ENCODE results near the gene PLD2. TPM values are rescaled to one million over a fixed set of nuclear protein-coding genes. Genes with fewer than 3 reads are reported as not detected.
A peak's percentile ranks its signal among the peaks of the same experiment; 100 is the strongest.

Gene PLD2
- total and polyA plus RNA-seq, 8 donors: 11.7 to 26.1 (median 17.9) TPM

GRCh38 chr17:4766723-4767122, 40.2 kb upstream of the PLD2 start:
- WGBS, 2 donors: 77 to 86% methylated on average over 9 of the region's 9 CpGs
- Histone ChIP-seq H3K27me3 (no peaks in the 10 kb centered on the region), H3K27ac (peak overlapping the region in 1 of 4 donors; percentile 39), H3K9me3 (no peaks in the 10 kb centered on the region), H3K4me1 (no peaks in the 10 kb centered on the region), H3K36me3 (no peaks in the 10 kb centered on the region), H3K4me3 (no peak overlapping the region)
- no peak for DNase-seq
- intact Hi-C loops (cut with DNase I): no loop called here
- peak in 2 of 4 donors; percentile 36 to 44 for ATAC-seq
- no peak for FAIRE-seq
- TF ChIP-seq CTCF (IDR thresholded peaks at IDR 0.05): no peak

- TF ChIP-seq CTCF (IDR thresholded peaks at IDR 0.05): no peak
- intact Hi-C loops (cut with DNase I): no loop called here
- Histone ChIP-seq H3K4me3 (no peak overlapping the region), H3K4me1 (no peaks in the 10 kb centered on the region), H3K36me3 (no peaks in the 10 kb centered on the region), H3K27ac (no peak overlapping the region), H3K27me3 (no peaks in the 10 kb centered on the region), H3K9me3 (no peaks in the 10 kb centered on the region)
- ATAC-seq: peak in 1 of 4 donors; percentile 8
- DNase-seq: no peak
- 61 to 74% methylated on average over 6 of the region's 6 CpGs for WGBS, 2 donors
- FAIRE-seq: no peak
These were observed 38.7 kb upstream of the PLD2 start for GRCh38 chr17:4768298-4768697.

GRCh38 chr17:4769628-4770027, 37.3 kb upstream of the PLD2 start:
- Histone ChIP-seq H3K27ac (no peak overlapping the region), H3K27me3 (no peaks in the 10 kb centered on the region), H3K9me3 (no peaks in the 10 kb centered on the region), H3K36me3 (no peaks in the 10 kb centered on the region), H3K4me1 (no peaks in the 10 kb centered on the region), H3K4me3 (no peak overlapping the region)
- no peak for ATAC-seq
- 89 to 90% methylated on average over 2 of the region's 2 CpGs for WGBS, 2 donors
- TF ChIP-seq CTCF (IDR thresholded peaks at IDR 0.05): no peak
- DNase-seq: no peak
- no peak for FAIRE-seq
- intact Hi-C loops (cut with DNase I): no loop called here

- Histone ChIP-seq H3K9me3 (no peaks in the 10 kb centered on the region), H3K4me1 (no peaks in the 10 kb centered on the region), H3K27ac (no peak within 1 kb of the TSS), H3K4me3 (no peak within 1 kb of the TSS), H3K36me3 (no peaks in the 10 kb centered on the region), H3K27me3 (no peaks in the 10 kb centered on the region)
- 28 to 31% methylated on average over 13 of the region's 13 CpGs for WGBS, 2 donors
- peak in 5 of 6 donors; percentile 14 to 62 (median 43) for DNase-seq
- no peak for FAIRE-seq
- intact Hi-C loops (cut with DNase I): no loop called here
- peak; percentile 56 to 91 (median 84) for ATAC-seq
- TF ChIP-seq CTCF (IDR thresholded peaks at IDR 0.05): no peak
These were observed 35.3 kb upstream of the PLD2 start, which contains the start of gene TM4SF5 for GRCh38 chr17:4771519-4772234. TM4SF5 (plus strand) TSS chr17:4771886; CDS start chr17:4771923, 37 bp downstream.

- TF ChIP-seq CTCF (IDR thresholded peaks at IDR 0.05): no peak
- Histone ChIP-seq H3K36me3 (no peaks in the 10 kb centered on the region), H3K9me3 (no peaks in the 10 kb centered on the region), H3K27ac (no peak overlapping the region), H3K4me1 (no peaks in the 10 kb centered on the region), H3K27me3 (no peaks in the 10 kb centered on the region), H3K4me3 (no peak overlapping the region)
- FAIRE-seq: no peak
- WGBS, 2 donors: 66 to 71% methylated on average over 10 of the region's 10 CpGs
- DNase-seq: no peak
- intact Hi-C loops (cut with DNase I): no loop called here
- peak in 1 of 4 donors; percentile 17 for ATAC-seq
These were observed 34.7 kb upstream of the PLD2 start for GRCh38 chr17:4772235-4772613.

All from pancreas (tissue), 10 donors.